GM23338 (cell line): ENCODE measurements around the gene PHTF1. TPM values are rescaled to one million over a fixed set of nuclear protein-coding genes. Genes with fewer than 3 reads are reported as not detected.

Experiments
- ATAC-seq: fragments of 200-7000 bp; cut with Tn5 transposase; 3 replicates; pipeline ENCODE4 v1.9.1; 2020
- DNase-seq: peaks from one replicate; pipeline ENCODE4 v3.0.0-alpha.2; 2015; ENCODE audit warnings: low spot score
- H2AFZ ChIP-seq: fragments of 200-600 bp; sonication (generic); 2 replicates; pipeline ENCODE4 v1.8.0; 2016; ENCODE audit warnings: antibody characterized with exemption, mild to moderate bottlenecking, moderate library complexity
- H3F3A ChIP-seq: fragments of 200-600 bp; sonication (generic); replicated peaks from 2 replicates; pipeline ENCODE4 v1.8.0; 2017; ENCODE audit warnings: antibody characterized with exemption, mixed run types, low read depth
- H3K27ac ChIP-seq: fragments of 200-600 bp; sonication (generic); 2 replicates; pipeline ENCODE4 v1.6.1; 2016; ENCODE audit warnings: low read depth
- H3K27me3 ChIP-seq: fragments of 200-600 bp; sonication (generic); 2 replicates; pipeline ENCODE4 v1.8.0; 2016; ENCODE audit warnings: mild to moderate bottlenecking, mixed run types, moderate library complexity; ENCODE audit not compliant: insufficient read depth
- H3K36me3 ChIP-seq: fragments of 200-600 bp; sonication (generic); 2 replicates; pipeline ENCODE4 v1.8.0; 2016; ENCODE audit warnings: mild to moderate bottlenecking; ENCODE audit not compliant: insufficient read depth
- H3K4me1 ChIP-seq: fragments of 200-600 bp; sonication (generic); 2 replicates; pipeline ENCODE4 v1.8.0; 2016; ENCODE audit warnings: mild to moderate bottlenecking, moderate library complexity; ENCODE audit not compliant: insufficient read depth
- H3K4me2 ChIP-seq: fragments of 200-600 bp; sonication (generic); 2 replicates; pipeline ENCODE4 v1.7.1; 2017; ENCODE audit warnings: mixed run types
- H3K4me3 ChIP-seq: fragments of 200-600 bp; sonication (generic); 2 replicates; pipeline ENCODE4 v1.6.1; 2016; ENCODE audit warnings: mixed run types
- H3K79me2 ChIP-seq: fragments of 200-600 bp; sonication (generic); replicated peaks from 2 replicates; pipeline ENCODE4 v1.8.0; 2017; ENCODE audit warnings: mild to moderate bottlenecking; ENCODE audit not compliant: insufficient read depth
- H3K9me2 ChIP-seq: fragments of 200-600 bp; sonication (generic); 2 replicates; pipeline ENCODE4 v1.8.0; 2017; ENCODE audit not compliant: insufficient read depth
- H4K20me1 ChIP-seq: fragments of 200-600 bp; sonication (generic); replicated peaks from 2 replicates; pipeline ENCODE4 v1.8.0; 2017; ENCODE audit warnings: mild to moderate bottlenecking; ENCODE audit not compliant: insufficient read depth
- H3K27ac Mint-ChIP-seq: 2 replicates; pipeline ENCODE4 v1.8.0; 2020; ENCODE audit warnings: inconsistent platforms, mild to moderate bottlenecking, moderate library complexity, mixed read lengths
- H3K27me3 Mint-ChIP-seq: 3 replicates; pipeline ENCODE4 v1.8.0; 2022; ENCODE audit warnings: low read depth, mild to moderate bottlenecking, moderate library complexity, mixed read lengths, inconsistent platforms; ENCODE audit not compliant: insufficient read depth, poor library complexity
- H3K36me3 Mint-ChIP-seq: 3 replicates; pipeline ENCODE4 v1.8.0; 2021; ENCODE audit warnings: low read depth, mild to moderate bottlenecking, inconsistent platforms, moderate library complexity, mixed read lengths
- H3K4me1 Mint-ChIP-seq: 3 replicates; pipeline ENCODE4 v1.8.0; 2020; ENCODE audit warnings: mild to moderate bottlenecking, inconsistent platforms, mixed read lengths
- H3K4me3 Mint-ChIP-seq: 3 replicates; pipeline ENCODE4 v1.8.0; 2021; ENCODE audit warnings: moderate library complexity, mild to moderate bottlenecking, inconsistent platforms, mixed read lengths
- H3K9me3 Mint-ChIP-seq: 3 replicates; pipeline ENCODE4 v1.8.0; 2020; ENCODE audit warnings: moderate library complexity, mild to moderate bottlenecking, inconsistent platforms, mixed read lengths
- EZH2 ChIP-seq: fragments of 200-600 bp; sonication (generic); IDR thresholded peaks from one replicate; pipeline ENCODE4 v1.8.0; 2017; ENCODE audit warnings: antibody characterized with exemption, mild to moderate bottlenecking, low read depth; ENCODE audit not compliant: unreplicated experiment
- EZH2phosphoT487 ChIP-seq: fragments of 200-600 bp; sonication (generic); IDR thresholded peaks from one replicate; pipeline ENCODE4 v1.8.1; 2018; ENCODE audit warnings: antibody characterized with exemption; ENCODE audit not compliant: unreplicated experiment
- NANOG ChIP-seq: IDR thresholded peaks from 2 replicates; pipeline ENCODE4 v1.6.1; 2016; ENCODE audit warnings: antibody characterized with exemption, borderline replicate concordance
- POLR2AphosphoS5 ChIP-seq: IDR thresholded peaks from 2 replicates; pipeline ENCODE4 v1.6.1; 2016; ENCODE audit warnings: antibody characterized with exemption, low read depth
- polyA plus RNA-seq: library from polyadenylated mRNA; unstranded; fragments of >200 nt; fragmentation: Nextera tagmentation; extraction: Ambion mirVana; gene quantifications from 2 replicates; pipeline ENCODE4 v1.2.1, GENCODE V29; 2016
- total RNA-seq: library from RNA; depleted of rRNA; stranded (reverse); fragments of >200 nt; shearing (Covaris generic); gene quantifications from 2 replicates; pipeline ENCODE4 v1.2.3, GENCODE V29; 2014
- TF ChIP-seq, protein P1 (sequence below): IDR thresholded peaks from one replicate; pipeline ENCODE4 v1.6.1; 2018; ENCODE audit warnings: antibody characterized with exemption; ENCODE audit not compliant: unreplicated experiment
- TF ChIP-seq, protein P2 (sequence below), 2 experiments: fragments of 200-600 bp in 1 of 2; sonication (generic) in 1 of 2; conservative IDR thresholded peaks; 2 replicates each; pipeline versions ENCODE4 v1.5.1 to v1.6.1; 2016 to 2017; ENCODE audit warnings: antibody characterized with exemption in 2 of 2, low read depth in 2 of 2, mild to moderate bottlenecking in 2 of 2, moderate library complexity in 1 of 2
- TF ChIP-seq, protein P3 (sequence below): fragments of 250-450 bp; sonication (Bioruptor Pico); IDR thresholded peaks from 2 replicates; pipeline ENCODE4 v1.5.0; 2020; ENCODE audit warnings: mild to moderate bottlenecking, moderate library complexity

Gene PHTF1
- total and polyA plus RNA-seq, 2 experiments from 2014 or later, result 19.1 to 21.6 TPM

GRCh38 chr1:113761937-113762336, 2.7 kb upstream of the PHTF1 start:
- DNase-seq (no peak), ATAC-seq (no peak)
- no peaks in the 10 kb centered on the region for H4K20me1 ChIP-seq
- TF ChIP-seq NANOG, result no peak
- H3K4me1 ChIP-seq, result peaks cover 9% of the 10 kb centered on the region; the same call in 1 of the 2 replicates
- peaks cover 5% of the 10 kb centered on the region for H3K27me3 Mint-ChIP-seq
- no peak overlapping the region for H3K27ac Mint-ChIP-seq
- peaks cover 7% of the 10 kb centered on the region for H3K79me2 ChIP-seq
- peaks cover 17% of the 10 kb centered on the region for H3K36me3 Mint-ChIP-seq
- H3K36me3 ChIP-seq, result peaks cover 2% of the 10 kb centered on the region
- no peak overlapping the region for H3K4me2 ChIP-seq
- H3K9me3 Mint-ChIP-seq, result no peaks in the 10 kb centered on the region
- no peaks in the 10 kb centered on the region for H3K9me2 ChIP-seq
- peaks cover 8% of the 10 kb centered on the region; the same call in 1 of the 2 replicates for H3F3A ChIP-seq
- no peak overlapping the region for H3K27ac ChIP-seq
- no peak overlapping the region for H3K4me3 ChIP-seq
- H3K4me3 Mint-ChIP-seq, result no peak overlapping the region
- H3K27me3 ChIP-seq, result no peaks in the 10 kb centered on the region
- no peak overlapping the region for H2AFZ ChIP-seq
- peaks cover 16% of the 10 kb centered on the region for H3K4me1 Mint-ChIP-seq

GRCh38 chr1:113760102-113761080, 1.1 kb upstream of the PHTF1 start:
- Histone ChIP-seq H2AFZ (peak overlapping the region; percentile 69; the same call in 1 of the 2 replicates), H3K4me2 (peak overlapping the region; percentile 84), H3K9me2 (no peaks in the 10 kb centered on the region), H3F3A (peaks cover 8% of the 10 kb centered on the region; the same call in 1 of the 2 replicates), H4K20me1 (no peaks in the 10 kb centered on the region), H3K36me3 (no peaks in the 10 kb centered on the region; the same call in none of the 2 replicates), H3K4me1 (peaks cover 9% of the 10 kb centered on the region; the same call in 1 of the 2 replicates), H3K4me3 (peak overlapping the region; percentile 61), H3K79me2 (peaks cover 16% of the 10 kb centered on the region), H3K27ac (peak overlapping the region; percentile 97), H3K27me3 (no peaks in the 10 kb centered on the region)
- Mint-ChIP-seq H3K27ac (peak overlapping the region; percentile 99), H3K9me3 (no peaks in the 10 kb centered on the region), H3K4me3 (peak overlapping the region; percentile 96), H3K4me1 (peaks cover 16% of the 10 kb centered on the region), H3K27me3 (peaks cover 5% of the 10 kb centered on the region), H3K36me3 (peaks cover 22% of the 10 kb centered on the region)
- no peak; the same call in 2 of the 3 replicates for ATAC-seq
- no peak for DNase-seq
- no peak for TF ChIP-seq POLR2AphosphoS5
- no peak for TF ChIP-seq EZH2phosphoT487
- TF ChIP-seq, protein P1, sequence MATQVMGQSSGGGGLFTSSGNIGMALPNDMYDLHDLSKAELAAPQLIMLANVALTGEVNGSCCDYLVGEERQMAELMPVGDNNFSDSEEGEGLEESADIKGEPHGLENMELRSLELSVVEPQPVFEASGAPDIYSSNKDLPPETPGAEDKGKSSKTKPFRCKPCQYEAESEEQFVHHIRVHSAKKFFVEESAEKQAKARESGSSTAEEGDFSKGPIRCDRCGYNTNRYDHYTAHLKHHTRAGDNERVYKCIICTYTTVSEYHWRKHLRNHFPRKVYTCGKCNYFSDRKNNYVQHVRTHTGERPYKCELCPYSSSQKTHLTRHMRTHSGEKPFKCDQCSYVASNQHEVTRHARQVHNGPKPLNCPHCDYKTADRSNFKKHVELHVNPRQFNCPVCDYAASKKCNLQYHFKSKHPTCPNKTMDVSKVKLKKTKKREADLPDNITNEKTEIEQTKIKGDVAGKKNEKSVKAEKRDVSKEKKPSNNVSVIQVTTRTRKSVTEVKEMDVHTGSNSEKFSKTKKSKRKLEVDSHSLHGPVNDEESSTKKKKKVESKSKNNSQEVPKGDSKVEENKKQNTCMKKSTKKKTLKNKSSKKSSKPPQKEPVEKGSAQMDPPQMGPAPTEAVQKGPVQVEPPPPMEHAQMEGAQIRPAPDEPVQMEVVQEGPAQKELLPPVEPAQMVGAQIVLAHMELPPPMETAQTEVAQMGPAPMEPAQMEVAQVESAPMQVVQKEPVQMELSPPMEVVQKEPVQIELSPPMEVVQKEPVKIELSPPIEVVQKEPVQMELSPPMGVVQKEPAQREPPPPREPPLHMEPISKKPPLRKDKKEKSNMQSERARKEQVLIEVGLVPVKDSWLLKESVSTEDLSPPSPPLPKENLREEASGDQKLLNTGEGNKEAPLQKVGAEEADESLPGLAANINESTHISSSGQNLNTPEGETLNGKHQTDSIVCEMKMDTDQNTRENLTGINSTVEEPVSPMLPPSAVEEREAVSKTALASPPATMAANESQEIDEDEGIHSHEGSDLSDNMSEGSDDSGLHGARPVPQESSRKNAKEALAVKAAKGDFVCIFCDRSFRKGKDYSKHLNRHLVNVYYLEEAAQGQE, result no peak
- no peak for TF ChIP-seq EZH2
- TF ChIP-seq, protein P2, sequence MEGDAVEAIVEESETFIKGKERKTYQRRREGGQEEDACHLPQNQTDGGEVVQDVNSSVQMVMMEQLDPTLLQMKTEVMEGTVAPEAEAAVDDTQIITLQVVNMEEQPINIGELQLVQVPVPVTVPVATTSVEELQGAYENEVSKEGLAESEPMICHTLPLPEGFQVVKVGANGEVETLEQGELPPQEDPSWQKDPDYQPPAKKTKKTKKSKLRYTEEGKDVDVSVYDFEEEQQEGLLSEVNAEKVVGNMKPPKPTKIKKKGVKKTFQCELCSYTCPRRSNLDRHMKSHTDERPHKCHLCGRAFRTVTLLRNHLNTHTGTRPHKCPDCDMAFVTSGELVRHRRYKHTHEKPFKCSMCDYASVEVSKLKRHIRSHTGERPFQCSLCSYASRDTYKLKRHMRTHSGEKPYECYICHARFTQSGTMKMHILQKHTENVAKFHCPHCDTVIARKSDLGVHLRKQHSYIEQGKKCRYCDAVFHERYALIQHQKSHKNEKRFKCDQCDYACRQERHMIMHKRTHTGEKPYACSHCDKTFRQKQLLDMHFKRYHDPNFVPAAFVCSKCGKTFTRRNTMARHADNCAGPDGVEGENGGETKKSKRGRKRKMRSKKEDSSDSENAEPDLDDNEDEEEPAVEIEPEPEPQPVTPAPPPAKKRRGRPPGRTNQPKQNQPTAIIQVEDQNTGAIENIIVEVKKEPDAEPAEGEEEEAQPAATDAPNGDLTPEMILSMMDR (conservative IDR thresholded peaks at IDR 0.05; ENCODE audit: low read depth in 2 of 2), result no peak
- TF ChIP-seq, protein P3, sequence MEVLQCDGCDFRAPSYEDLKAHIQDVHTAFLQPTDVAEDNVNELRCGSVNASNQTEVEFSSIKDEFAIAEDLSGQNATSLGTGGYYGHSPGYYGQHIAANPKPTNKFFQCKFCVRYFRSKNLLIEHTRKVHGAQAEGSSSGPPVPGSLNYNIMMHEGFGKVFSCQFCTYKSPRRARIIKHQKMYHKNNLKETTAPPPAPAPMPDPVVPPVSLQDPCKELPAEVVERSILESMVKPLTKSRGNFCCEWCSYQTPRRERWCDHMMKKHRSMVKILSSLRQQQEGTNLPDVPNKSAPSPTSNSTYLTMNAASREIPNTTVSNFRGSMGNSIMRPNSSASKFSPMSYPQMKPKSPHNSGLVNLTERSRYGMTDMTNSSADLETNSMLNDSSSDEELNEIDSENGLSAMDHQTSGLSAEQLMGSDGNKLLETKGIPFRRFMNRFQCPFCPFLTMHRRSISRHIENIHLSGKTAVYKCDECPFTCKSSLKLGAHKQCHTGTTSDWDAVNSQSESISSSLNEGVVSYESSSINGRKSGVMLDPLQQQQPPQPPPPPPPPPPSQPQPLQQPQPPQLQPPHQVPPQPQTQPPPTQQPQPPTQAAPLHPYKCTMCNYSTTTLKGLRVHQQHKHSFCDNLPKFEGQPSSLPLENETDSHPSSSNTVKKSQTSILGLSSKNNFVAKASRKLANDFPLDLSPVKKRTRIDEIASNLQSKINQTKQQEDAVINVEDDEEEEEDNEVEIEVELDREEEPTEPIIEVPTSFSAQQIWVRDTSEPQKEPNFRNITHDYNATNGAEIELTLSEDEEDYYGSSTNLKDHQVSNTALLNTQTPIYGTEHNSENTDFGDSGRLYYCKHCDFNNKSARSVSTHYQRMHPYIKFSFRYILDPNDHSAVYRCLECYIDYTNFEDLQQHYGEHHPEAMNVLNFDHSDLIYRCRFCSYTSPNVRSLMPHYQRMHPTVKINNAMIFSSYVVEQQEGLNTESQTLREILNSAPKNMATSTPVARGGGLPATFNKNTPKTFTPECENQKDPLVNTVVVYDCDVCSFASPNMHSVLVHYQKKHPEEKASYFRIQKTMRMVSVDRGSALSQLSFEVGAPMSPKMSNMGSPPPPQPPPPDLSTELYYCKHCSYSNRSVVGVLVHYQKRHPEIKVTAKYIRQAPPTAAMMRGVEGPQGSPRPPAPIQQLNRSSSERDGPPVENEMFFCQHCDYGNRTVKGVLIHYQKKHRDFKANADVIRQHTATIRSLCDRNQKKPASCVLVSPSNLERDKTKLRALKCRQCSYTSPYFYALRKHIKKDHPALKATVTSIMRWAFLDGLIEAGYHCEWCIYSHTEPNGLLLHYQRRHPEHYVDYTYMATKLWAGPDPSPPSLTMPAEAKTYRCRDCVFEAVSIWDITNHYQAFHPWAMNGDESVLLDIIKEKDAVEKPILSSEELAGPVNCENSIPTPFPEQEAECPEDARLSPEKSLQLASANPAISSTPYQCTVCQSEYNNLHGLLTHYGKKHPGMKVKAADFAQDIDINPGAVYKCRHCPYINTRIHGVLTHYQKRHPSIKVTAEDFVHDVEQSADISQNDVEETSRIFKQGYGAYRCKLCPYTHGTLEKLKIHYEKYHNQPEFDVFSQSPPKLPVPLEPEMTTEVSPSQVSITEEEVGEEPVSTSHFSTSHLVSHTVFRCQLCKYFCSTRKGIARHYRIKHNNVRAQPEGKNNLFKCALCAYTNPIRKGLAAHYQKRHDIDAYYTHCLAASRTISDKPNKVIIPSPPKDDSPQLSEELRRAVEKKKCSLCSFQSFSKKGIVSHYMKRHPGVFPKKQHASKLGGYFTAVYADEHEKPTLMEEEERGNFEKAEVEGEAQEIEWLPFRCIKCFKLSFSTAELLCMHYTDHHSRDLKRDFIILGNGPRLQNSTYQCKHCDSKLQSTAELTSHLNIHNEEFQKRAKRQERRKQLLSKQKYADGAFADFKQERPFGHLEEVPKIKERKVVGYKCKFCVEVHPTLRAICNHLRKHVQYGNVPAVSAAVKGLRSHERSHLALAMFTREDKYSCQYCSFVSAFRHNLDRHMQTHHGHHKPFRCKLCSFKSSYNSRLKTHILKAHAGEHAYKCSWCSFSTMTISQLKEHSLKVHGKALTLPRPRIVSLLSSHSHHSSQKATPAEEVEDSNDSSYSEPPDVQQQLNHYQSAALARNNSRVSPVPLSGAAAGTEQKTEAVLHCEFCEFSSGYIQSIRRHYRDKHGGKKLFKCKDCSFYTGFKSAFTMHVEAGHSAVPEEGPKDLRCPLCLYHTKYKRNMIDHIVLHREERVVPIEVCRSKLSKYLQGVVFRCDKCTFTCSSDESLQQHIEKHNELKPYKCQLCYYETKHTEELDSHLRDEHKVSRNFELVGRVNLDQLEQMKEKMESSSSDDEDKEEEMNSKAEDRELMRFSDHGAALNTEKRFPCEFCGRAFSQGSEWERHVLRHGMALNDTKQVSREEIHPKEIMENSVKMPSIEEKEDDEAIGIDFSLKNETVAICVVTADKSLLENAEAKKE, result no peak
- no peak for TF ChIP-seq NANOG
